Ishikawa (cell line): ENCODE results near the gene NFATC1.
A peak's percentile ranks its signal among the peaks of the same experiment; 100 is the strongest.

ENCODE experiments used
- CEBPB ChIP-seq: IDR thresholded peaks from 2 replicates; pipeline ENCODE4 v1.6.1; 2012
- CREB1 ChIP-seq: IDR thresholded peaks from 2 replicates; pipeline ENCODE4 v1.6.1; 2012; ENCODE audit warnings: low read depth
- EGR1 ChIP-seq: IDR thresholded peaks from 2 replicates; pipeline ENCODE4 v1.6.1; 2012
- EP300 ChIP-seq: IDR thresholded peaks from 2 replicates; pipeline ENCODE4 v1.6.1; 2012; ENCODE audit warnings: borderline replicate concordance
- FOXM1 ChIP-seq: IDR thresholded peaks from 2 replicates; pipeline ENCODE4 v1.6.1; 2012; ENCODE audit warnings: low read depth, borderline replicate concordance
- NFIC ChIP-seq: IDR thresholded peaks from 2 replicates; pipeline ENCODE4 v1.6.1; 2012
- RAD21 ChIP-seq: IDR thresholded peaks from 2 replicates; pipeline ENCODE4 v1.6.1; 2012; ENCODE audit warnings: low read depth
- REST ChIP-seq: IDR thresholded peaks from 2 replicates; pipeline ENCODE4 v1.6.1; 2012; ENCODE audit warnings: low read depth, mild to moderate bottlenecking
- TAF1 ChIP-seq: IDR thresholded peaks from 2 replicates; pipeline ENCODE4 v1.6.1; 2012; ENCODE audit warnings: low read depth, mild to moderate bottlenecking
- TCF12 ChIP-seq: IDR thresholded peaks from 2 replicates; pipeline ENCODE4 v1.6.1; 2012; ENCODE audit warnings: low read depth
- TEAD4 ChIP-seq: IDR thresholded peaks from 2 replicates; pipeline ENCODE4 v1.6.1; 2012
- USF1 ChIP-seq: IDR thresholded peaks from 2 replicates; pipeline ENCODE4 v1.6.1; 2012
- YY1 ChIP-seq: IDR thresholded peaks from 2 replicates; pipeline ENCODE4 v1.6.1; 2012; ENCODE audit warnings: low read depth
- ZBTB7A ChIP-seq: IDR thresholded peaks from 2 replicates; pipeline ENCODE4 v1.6.1; 2012; ENCODE audit warnings: low read depth
- TF ChIP-seq, protein P1 (sequence below): IDR thresholded peaks from 2 replicates; pipeline ENCODE4 v1.6.1; 2012

The NFATC1 gene

DNA sequence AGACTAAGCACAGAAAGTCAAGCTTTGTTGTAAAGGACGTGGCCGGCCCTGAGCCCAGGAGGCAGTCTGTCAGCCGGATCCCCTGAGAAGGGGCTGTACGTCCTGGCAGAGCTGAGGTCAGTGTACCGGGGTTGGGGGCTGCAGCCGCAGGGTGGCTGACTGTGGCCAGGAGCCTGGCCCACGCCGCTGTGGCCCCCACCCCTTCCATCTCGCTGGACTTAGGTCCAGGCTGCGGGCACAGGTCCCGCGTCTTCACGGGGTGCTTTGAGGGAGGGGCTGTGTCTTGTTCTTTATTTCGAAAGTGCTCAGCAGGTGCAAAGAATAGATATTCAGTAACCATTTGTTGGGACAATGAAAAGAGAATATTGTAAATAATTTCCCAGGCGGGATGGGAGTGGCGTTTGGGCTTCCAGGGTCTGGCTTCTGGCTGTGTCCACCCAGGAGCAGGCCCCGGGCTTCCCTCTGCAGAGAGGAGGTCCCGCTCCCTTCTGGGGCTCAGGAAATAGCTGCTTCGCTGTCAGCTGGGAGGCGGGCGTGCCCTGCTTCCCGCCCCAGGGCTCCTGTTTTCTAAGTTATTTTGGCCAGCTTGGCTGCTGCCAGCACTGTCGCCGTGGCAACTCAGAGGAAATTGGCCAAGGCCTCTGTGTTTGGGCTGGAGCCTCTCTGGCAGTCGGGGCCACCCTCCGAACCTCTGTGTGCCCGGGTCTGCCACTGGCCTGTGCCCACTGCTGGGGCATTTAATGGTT, 7.4 kb downstream of the NFATC1 start:
- TF ChIP-seq, protein P1, sequence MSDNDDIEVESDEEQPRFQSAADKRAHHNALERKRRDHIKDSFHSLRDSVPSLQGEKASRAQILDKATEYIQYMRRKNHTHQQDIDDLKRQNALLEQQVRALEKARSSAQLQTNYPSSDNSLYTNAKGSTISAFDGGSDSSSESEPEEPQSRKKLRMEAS = peak; percentile 43; the same call in 1 of the 2 replicates
- TF ChIP-seq TEAD4 = no peak

DNA sequence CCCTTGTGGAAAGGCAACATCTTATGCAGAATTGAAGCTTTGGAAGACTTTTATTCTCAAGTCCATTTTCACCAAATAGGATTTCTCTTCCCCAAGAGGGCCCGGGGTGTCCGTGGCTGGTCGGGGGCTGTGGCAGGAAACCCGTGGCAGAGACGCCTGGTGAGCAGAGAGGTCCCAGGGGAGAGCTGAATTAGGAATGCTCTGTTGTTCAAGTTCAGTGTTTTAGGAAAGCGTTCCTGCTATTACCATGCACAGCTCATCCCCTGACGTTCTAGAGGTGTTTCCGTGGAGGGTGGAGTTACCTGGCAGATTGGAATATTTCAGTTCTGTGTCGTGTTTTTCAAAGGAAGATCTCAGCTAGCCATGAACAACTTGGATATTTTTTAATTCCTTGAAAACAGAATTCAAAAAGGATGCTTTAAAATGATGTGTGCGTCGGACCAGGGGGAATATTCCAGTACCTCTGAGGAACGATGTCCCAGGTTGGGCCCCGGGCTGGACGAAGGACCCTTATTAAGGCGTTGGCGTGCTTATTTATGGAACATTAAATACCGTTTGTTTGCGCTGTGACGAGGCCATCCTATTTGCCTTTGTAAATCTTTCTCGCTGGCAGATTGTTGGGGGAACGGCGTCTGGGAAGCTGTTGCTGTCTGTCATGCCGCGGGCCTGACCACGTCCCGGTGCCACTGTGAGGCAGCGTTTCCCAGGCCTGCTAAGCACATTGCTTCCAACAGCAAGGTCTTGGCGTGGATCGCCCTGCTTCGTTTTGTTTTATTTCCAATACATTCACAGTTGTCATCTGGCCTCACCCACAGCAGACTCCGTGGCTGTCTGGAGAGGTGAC, 8.2 kb downstream of the NFATC1 start:
- TF ChIP-seq EGR1 (no peak), ZBTB7A (no peak), TAF1 (no peak), TEAD4 (no peak), RAD21 (no peak), USF1 (no peak), REST (no peak), YY1 (no peak)

DNA sequence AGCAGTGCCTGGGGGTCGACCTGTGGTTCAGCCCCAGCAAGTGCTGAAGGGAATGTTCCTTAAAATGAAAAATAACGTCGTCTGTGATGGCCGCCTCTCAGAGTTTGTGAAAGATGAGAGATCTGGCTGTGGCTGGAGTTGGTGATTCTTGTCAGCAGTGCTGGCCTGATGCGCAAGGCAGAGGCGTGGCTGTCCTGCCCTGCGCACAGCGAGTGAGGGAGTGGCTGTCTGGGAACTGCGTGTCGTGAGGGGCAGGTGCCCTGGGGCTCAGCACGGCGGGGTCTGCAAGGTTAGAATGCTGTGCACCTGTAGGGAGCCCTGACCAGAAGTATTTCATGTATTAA, 8.8 kb downstream of the NFATC1 start:
- TF ChIP-seq NFIC (no peak), CEBPB (no peak), TCF12 (no peak), TEAD4 (no peak), ZBTB7A (no peak), CREB1 (no peak), FOXM1 (no peak), USF1 (no peak), REST (no peak), EP300 (no peak), YY1 (no peak), EGR1 (no peak), TAF1 (no peak), RAD21 (no peak)
- TF ChIP-seq, protein P1 = no peak

DNA sequence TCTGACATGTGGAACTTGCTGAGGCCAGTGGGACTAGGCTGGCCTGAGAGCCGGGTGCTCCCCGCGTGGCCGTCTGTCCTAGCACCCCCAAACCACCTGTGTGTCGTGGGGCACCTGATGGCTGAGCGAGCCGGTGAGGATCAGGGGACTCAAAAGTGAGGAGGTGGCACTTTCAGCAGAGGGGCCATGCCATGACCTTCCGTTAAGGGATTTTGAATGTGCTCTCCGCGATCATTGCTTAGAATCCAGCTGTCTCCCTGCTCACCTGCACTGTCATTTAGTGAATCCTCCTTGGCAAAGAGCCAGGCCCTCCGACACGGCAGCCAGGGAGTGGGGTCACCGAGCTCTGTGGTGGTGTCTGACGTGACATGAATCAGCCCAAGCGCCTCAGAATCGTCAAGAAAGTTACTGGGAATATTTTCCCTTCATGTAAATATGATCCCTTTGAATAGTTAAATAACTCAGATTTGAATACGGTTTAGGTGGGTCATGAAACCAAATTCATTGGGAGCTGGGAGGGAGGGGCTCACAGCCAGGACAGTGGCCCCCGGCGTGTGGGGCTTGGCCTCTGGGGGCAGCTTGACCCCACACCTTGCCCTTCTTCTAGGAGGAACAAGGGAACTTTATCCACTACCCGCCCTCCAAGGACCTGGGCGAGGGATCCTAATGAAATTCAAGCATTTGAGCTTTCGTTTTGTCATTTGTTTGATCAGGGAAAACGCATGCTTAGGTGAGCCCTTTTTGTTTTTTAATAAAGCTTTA, 9.5 kb downstream of the NFATC1 start:
- TF ChIP-seq CREB1 (no peak), RAD21 (no peak)

DNA sequence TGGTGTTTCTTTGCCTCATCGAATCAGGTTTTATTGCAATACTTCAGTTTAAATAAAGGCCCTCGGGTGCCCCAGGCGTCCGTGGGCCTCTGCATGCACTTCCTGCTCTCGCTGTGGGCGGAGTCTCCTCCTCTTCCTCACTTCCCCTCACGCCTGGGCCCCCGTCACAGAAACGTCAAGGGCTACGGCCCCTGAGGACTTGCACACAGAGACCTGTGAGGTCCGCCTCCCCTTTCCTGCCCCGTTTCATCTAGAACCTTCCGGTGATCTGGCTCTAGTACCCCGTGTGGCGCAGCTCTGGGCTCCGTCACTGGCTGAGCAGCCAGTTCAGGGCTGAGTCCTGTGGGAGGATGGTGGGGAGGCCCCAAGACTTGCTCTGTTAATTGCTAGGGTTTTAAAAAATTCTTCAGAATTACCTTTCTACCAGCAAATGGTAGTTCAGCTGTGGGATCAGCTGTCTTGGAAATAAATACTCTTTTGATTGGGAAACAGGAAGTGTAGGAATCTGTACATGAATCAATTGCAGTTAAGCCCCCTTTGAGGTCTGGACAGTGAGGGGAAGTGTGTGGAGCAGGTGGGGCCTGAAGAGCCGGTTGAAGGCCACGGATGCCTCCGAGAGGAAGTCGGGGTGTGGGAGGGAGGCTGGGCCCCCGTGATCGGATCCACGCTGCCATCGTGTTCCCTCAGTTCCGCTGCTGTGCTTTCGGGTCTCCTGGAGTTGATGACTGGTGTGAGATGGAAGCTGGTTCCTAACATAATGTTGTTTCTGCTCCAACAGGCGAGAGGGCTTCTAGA, 10.2 kb downstream of the NFATC1 start:
- TF ChIP-seq FOXM1 (no peak), TEAD4 (no peak), RAD21 (no peak), CEBPB (no peak), YY1 (no peak), USF1 (no peak), CREB1 (no peak), TAF1 (no peak), ZBTB7A (no peak), EGR1 (no peak), REST (no peak), NFIC (no peak), EP300 (no peak), TCF12 (no peak)
- TF ChIP-seq, protein P1 = no peak
